Activated T-helper 2 cell treated with anti-CD3 and anti-CD28 coated beads, Interferon-gamma antibody, Interleukin-2, Interleukin-4, amounts not matched to agents 10 μg/mL and 5 μg/mL and 100 μg/mL, durations not matched to agents 14 hours and 24 hours and 36 hours (primary cell): ENCODE measurements around the gene RAB29. TPM values are rescaled to one million over a fixed set of nuclear protein-coding genes. Genes with fewer than 3 reads are reported as not detected.

ENCODE experiments used
- DNase-seq: peaks from one replicate; pipeline ENCODE4 v3.0.0; 2021; ENCODE audit warnings: low spot score
- H3K27ac Mint-ChIP-seq: one replicate; pipeline ENCODE4 v1.8.0; 2021; ENCODE audit warnings: mixed read lengths
- H3K27me3 Mint-ChIP-seq: one replicate; pipeline ENCODE4 v1.8.0; 2021; ENCODE audit warnings: low read depth, mixed read lengths
- H3K36me3 Mint-ChIP-seq: one replicate; pipeline ENCODE4 v1.8.0; 2021; ENCODE audit warnings: low read depth, mixed read lengths
- H3K4me1 Mint-ChIP-seq: one replicate; pipeline ENCODE4 v1.8.0; 2021; ENCODE audit warnings: low read depth, mixed read lengths
- H3K4me3 Mint-ChIP-seq: one replicate; pipeline ENCODE4 v1.8.0; 2021; ENCODE audit warnings: low read depth, mild to moderate bottlenecking, moderate library complexity, mixed read lengths
- H3K9me3 Mint-ChIP-seq: one replicate; pipeline ENCODE4 v1.8.0; 2021; ENCODE audit warnings: mixed read lengths
- intact Hi-C: fragments of 100-400 bp; cut with micrococcal nuclease; formaldehyde crosslinking; loops from one replicate; pipeline ENCODE4 v1.15.1; 2023
- total RNA-seq: library from RNA; stranded (reverse); gene quantifications from 2 replicates; pipeline ENCODE4 v1.2.3, GENCODE V29; 2022

The RAB29 gene
- total RNA-seq, 1 donor from 2014 or later: 26.2 TPM

DNA sequence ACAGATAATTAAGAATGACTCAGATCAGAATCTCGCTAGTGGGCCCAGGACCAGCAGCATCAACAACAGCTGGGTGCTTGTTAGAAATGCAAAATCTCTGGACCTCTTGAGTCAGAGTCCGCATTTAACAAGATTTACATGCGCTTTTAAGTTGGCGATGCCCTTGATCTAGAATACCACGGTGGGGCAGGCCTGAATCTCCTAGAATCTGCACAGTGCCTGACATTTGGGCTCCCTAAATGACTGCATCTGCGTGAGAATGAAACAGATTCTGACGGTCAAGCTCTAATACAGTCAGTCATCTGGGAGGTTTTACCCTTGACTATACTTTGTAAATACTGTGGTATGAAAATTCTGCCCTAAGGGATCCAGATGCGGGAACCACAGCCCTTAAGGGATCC lies 17.2 kb upstream of the RAB29 start:
- intact Hi-C loops: loop anchor here (5.0 kb wide), 2 partner anchors 125 to 315 kb away; no protein-coding TSS in a partner anchor
- H3K4me1 Mint-ChIP-seq: peaks cover 28% of the 10 kb centered on the region
- DNase-seq: no peak
- H3K27ac Mint-ChIP-seq: no peak overlapping the region
- H3K27me3 Mint-ChIP-seq: no peaks in the 10 kb centered on the region
- H3K4me3 Mint-ChIP-seq: no peak overlapping the region
- H3K36me3 Mint-ChIP-seq: peaks cover 69% of the 10 kb centered on the region
- no peaks in the 10 kb centered on the region for H3K9me3 Mint-ChIP-seq

DNA sequence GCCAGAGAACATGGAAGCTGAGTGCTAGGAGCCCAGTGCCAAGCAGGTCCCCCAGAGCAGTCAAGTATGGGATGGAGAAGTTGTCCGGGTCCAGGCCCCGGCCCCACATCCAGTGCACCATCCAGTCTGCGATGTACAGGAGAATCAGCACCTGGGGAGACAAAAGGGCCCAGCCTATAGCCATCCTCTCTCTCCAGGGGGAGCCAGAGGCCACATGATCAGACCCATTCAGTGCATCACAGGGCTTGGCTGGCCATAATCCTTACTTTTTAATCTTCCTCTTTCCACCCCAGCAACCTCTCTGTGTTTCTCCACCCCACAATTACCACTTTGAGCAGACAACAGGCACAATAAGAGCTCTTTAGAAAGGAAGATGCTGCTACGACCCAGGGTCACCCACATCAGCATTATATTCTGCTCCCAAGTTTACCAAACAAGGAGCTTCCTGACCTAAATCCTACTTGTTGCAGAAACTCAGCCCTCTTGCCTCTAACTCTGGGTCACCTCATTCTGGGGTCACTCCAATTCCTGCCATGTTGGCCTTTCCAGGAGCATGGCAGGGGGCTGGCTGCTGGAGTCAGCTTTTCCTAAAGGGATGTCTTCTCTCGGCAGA lies 16.4 kb upstream of the RAB29 start:
- Mint-ChIP-seq H3K27me3 (no peaks in the 10 kb centered on the region), H3K4me3 (no peak overlapping the region), H3K9me3 (no peaks in the 10 kb centered on the region), H3K27ac (no peak overlapping the region), H3K36me3 (peaks cover 62% of the 10 kb centered on the region), H3K4me1 (peaks cover 27% of the 10 kb centered on the region)
- intact Hi-C loops: loop anchor here (1.0 to 5.0 kb wide), 3 partner anchors 126 to 316 kb away; no protein-coding TSS in a partner anchor
- DNase-seq: peak; percentile 48

DNA sequence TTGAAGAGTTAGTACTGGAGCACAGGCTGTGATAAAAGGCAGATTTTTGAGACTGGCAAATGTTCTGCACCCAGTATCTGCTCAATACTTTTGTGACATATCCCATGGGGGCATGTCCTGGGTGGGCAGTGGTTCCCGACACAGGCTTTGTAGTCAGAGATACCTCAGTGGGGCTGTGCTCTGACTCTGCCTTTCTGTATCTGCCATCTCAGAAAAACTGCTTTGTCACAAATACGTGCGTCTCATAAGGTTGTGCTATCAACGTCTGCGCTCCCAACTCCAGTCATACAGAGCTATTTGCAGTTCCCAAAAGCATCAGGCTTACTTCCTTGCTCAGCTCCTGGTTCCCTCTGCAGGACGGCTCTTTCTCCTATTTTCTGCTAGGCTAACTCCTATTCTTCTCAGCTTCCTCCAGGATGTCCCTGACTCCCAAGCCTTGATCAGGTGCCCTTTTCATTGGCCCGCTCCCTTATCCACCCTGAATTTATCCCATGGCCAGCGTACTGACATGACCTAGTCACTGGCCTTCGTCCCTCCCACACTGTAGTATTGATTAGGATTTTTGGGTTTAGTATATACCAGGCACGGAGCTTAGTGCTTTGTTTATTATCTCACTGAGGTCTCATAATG lies 12.1 kb upstream of the RAB29 start:
- no peak overlapping the region for H3K27ac Mint-ChIP-seq
- no peak for DNase-seq
- intact Hi-C loops: no loop called here
- H3K27me3 Mint-ChIP-seq: no peaks in the 10 kb centered on the region
- H3K4me3 Mint-ChIP-seq: no peak overlapping the region
- H3K4me1 Mint-ChIP-seq: peaks cover 12% of the 10 kb centered on the region
- H3K9me3 Mint-ChIP-seq: no peaks in the 10 kb centered on the region
- peaks cover 30% of the 10 kb centered on the region for H3K36me3 Mint-ChIP-seq

DNA sequence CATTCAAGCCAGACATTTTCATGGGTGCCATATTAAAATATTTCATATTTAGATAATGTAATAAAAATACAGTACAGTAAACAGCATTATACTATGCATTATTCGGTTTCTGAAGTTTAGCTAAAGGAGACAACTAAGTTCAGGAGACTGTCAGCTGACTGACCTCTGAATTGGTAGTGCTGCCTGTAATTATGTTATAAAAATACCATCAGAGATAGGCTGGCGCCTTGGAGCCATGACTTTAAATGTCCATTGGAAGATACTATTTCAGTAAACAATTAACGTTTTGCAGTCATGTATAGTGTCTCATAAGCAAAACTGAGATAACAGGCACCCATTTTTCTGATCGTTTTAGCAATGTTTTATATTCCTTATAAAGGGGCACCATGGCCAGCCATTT lies 11.3 kb upstream of the RAB29 start:
- Mint-ChIP-seq H3K36me3 (peaks cover 22% of the 10 kb centered on the region), H3K27ac (no peak overlapping the region), H3K27me3 (no peaks in the 10 kb centered on the region), H3K9me3 (no peaks in the 10 kb centered on the region), H3K4me1 (peaks cover 10% of the 10 kb centered on the region), H3K4me3 (no peak overlapping the region)
- DNase-seq: no peak
- intact Hi-C loops: no loop called here

DNA sequence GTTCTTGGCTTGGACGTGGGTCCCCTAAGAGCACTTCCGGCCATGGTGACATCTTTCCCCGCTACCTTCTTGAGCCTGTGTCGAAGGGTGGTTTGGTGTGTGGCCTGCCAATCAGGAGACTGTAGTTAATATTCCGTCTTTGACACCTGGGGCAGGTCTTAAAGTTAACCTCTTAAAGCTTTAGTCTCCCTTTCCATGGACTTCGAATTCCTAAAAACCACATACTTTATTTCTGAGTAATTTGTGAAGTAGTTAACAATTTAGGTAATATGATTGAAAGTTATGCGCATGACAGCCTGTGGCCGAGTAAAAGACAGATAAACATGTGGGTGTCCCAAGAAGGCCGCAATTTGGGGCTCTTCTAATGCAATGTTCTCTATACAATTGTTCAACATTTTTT lies 10.2 kb upstream of the RAB29 start:
- peaks cover 13% of the 10 kb centered on the region for H3K36me3 Mint-ChIP-seq
- peaks cover 12% of the 10 kb centered on the region for H3K4me1 Mint-ChIP-seq
- no peak overlapping the region for H3K4me3 Mint-ChIP-seq
- DNase-seq: no peak
- intact Hi-C loops: no loop called here
- no peaks in the 10 kb centered on the region for H3K9me3 Mint-ChIP-seq
- H3K27me3 Mint-ChIP-seq: no peaks in the 10 kb centered on the region
- no peak overlapping the region for H3K27ac Mint-ChIP-seq

DNA sequence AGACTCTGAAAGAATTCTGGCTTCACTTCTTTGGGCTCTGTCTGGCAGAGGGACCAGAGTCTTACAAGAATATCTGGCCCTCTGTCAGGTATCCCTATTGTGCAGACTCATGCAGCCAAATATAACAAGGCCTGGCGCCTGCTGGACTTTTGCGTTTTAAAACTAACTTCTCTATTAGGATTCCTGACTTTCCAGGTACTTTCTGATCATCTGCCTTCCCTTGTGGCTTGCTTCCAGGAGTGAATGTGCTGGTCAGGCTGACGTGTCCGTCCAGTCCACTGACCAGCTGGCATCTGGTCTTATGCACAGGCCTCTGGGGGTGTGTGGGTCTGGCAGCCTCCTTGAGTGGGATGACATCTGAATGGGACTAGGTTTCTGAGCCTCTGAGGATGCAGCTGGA lies 8.6 kb upstream of the RAB29 start:
- peaks cover 12% of the 10 kb centered on the region for H3K4me1 Mint-ChIP-seq
- H3K36me3 Mint-ChIP-seq: no peaks in the 10 kb centered on the region
- no peaks in the 10 kb centered on the region for H3K27me3 Mint-ChIP-seq
- H3K4me3 Mint-ChIP-seq: no peak overlapping the region
- H3K27ac Mint-ChIP-seq: no peak overlapping the region
- intact Hi-C loops: loop anchor here (5.0 kb wide), 1 partner anchor 127 kb away; no protein-coding TSS in a partner anchor
- no peak for DNase-seq
- no peaks in the 10 kb centered on the region for H3K9me3 Mint-ChIP-seq

DNA sequence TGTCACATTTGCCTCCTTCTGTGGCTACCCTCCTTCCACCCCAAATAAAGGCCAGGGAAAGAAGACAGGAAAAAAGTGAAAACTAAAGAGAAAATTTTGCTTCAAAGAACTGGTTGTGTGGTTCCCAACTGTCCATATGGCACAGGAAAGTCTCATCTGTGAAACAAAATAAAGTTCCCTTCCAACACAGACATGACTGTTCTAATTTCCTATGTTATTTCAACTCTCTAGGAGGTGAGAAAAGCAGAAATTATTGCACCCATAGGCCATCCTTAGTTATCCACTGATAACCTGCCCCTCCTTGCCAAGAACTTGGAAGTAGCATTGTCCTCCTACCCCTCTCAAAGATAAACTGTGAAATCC lies 8.1 kb upstream of the RAB29 start:
- Mint-ChIP-seq H3K4me3 (no peak overlapping the region), H3K9me3 (no peaks in the 10 kb centered on the region), H3K27ac (no peak overlapping the region), H3K27me3 (no peaks in the 10 kb centered on the region), H3K4me1 (peaks cover 12% of the 10 kb centered on the region), H3K36me3 (no peaks in the 10 kb centered on the region)
- DNase-seq: no peak
- intact Hi-C loops: loop anchor here (5.0 kb wide), 1 partner anchor 126 kb away; no protein-coding TSS in a partner anchor

DNA sequence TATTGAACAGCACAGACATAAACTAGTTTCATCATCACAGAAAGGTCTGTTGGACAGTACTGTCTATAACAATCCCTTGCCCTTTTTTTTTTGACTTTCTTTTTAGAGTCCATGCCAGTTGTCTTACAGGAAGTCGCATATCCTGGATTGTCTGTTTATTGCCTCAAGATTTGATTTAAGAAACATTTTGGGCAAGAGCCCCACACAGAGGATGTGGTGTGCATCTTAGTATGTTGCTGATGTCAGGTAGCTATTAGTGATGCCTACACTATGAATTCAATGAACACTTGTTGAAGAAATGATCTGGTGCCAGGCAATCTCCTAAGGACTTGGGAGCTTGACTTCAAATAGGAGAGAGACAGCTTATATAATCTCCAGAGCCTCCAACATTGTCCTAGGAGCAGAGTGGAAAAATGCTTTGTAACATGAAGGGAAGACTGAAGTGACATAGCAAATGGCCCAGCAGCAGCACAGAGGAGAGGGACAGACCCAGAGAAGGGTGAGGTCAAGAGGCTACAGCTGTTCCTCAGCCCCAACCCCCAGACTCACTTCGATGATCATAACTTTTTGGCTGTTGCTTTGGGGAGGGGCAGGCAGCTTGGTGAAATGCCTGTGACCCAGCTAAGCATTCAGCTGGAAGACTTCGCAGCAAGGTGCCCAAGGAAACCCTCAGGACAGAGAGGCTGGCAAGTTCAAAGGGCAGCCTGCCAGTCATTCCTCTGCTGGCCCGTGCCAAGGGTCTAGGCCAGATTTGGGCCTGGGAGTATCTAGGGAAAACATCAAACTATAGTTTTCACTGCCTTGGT lies 7.5 kb upstream of the RAB29 start:
- Mint-ChIP-seq H3K36me3 (no peaks in the 10 kb centered on the region), H3K9me3 (no peaks in the 10 kb centered on the region), H3K27me3 (peaks cover 2% of the 10 kb centered on the region), H3K4me3 (no peak overlapping the region), H3K27ac (peak overlapping the region; percentile 54), H3K4me1 (peaks cover 15% of the 10 kb centered on the region)
- intact Hi-C loops: loop anchor here (5.0 kb wide), 1 partner anchor 126 kb away; no protein-coding TSS in a partner anchor
- DNase-seq: no peak

DNA sequence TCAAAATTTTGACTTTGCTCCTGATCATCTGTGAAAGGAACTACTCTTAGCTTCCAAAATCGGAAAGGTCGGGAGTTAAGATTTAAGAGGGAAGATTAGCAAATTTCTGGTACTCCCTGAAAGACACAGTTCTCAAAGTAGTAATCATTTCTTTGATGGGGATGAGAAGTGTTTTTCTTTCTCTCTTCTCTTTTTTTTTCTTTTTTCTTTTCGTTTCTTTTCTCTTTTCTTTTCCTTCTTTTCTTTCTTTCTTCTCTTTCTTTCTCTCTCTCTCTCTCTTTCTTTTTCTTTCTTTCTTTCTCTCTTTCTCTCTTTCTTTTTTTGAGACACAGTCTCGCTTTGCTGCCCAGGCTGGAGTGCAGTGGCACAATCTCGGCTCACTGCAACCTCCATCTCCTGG lies 5.1 kb upstream of the RAB29 start:
- Mint-ChIP-seq H3K4me1 (peaks cover 25% of the 10 kb centered on the region), H3K27me3 (peaks cover 4% of the 10 kb centered on the region), H3K36me3 (peaks cover 1% of the 10 kb centered on the region), H3K9me3 (no peaks in the 10 kb centered on the region), H3K4me3 (no peak overlapping the region), H3K27ac (no peak overlapping the region)
- DNase-seq: no peak
- intact Hi-C loops: loop anchor here (5.0 kb wide), 1 partner anchor 123 kb away; no protein-coding TSS in a partner anchor

DNA sequence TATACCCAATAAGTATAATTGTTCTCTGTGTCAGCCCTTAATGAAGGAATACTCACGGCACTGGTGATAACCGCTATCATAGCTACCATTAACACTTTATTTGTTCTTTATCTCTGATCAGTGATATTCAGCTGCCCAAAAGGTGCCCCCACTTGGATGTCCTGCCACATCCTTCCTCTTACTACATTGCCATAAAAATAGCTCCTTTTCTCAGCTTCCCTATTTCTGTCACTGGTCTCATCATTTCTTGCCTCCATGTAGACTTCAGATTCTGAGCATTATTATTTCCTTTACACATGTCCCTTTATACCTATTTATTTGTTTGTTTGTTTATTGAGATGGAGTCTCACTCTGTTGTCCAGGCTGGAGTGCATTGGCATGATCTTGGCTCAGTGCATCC lies 2.7 kb upstream of the RAB29 start:
- Mint-ChIP-seq H3K4me3 (no peak overlapping the region), H3K9me3 (no peaks in the 10 kb centered on the region)
- intact Hi-C loops: no loop called here

DNA sequence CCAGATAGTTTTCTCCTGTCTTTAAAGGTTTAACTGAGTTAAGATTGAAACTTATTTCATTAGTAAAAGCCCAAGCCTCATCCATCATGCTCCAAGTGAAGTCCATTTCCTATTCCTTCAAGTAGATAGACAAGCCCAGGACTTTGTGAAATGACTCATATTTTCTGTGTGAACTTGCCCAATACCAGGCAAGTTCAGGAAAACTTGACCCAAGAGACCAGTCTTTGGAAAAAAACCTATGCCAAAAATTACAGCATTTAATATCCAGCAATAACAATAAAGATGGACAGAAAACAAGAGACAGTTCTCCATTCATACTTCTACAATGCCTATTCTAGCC lies 405 bp upstream of the RAB29 start:
- Mint-ChIP-seq H3K9me3 (no peaks in the 10 kb centered on the region), H3K36me3 (peaks cover 30% of the 10 kb centered on the region), H3K27me3 (peaks cover 4% of the 10 kb centered on the region), H3K4me1 (peaks cover 51% of the 10 kb centered on the region), H3K27ac (peak overlapping the region; percentile 93), H3K4me3 (peak overlapping the region; percentile 96)
- DNase-seq: no peak
- intact Hi-C loops: loop anchor here (2.0 kb wide), 1 partner anchor 57 kb away; no protein-coding TSS in a partner anchor

More for the DNA sequence above, 2.7 kb upstream of the RAB29 start:
- peaks cover 9% of the 10 kb centered on the region for H3K36me3 Mint-ChIP-seq
- no peak overlapping the region for H3K27ac Mint-ChIP-seq
- DNase-seq: no peak
- peaks cover 4% of the 10 kb centered on the region for H3K27me3 Mint-ChIP-seq
- H3K4me1 Mint-ChIP-seq: peaks cover 39% of the 10 kb centered on the region

DNA sequence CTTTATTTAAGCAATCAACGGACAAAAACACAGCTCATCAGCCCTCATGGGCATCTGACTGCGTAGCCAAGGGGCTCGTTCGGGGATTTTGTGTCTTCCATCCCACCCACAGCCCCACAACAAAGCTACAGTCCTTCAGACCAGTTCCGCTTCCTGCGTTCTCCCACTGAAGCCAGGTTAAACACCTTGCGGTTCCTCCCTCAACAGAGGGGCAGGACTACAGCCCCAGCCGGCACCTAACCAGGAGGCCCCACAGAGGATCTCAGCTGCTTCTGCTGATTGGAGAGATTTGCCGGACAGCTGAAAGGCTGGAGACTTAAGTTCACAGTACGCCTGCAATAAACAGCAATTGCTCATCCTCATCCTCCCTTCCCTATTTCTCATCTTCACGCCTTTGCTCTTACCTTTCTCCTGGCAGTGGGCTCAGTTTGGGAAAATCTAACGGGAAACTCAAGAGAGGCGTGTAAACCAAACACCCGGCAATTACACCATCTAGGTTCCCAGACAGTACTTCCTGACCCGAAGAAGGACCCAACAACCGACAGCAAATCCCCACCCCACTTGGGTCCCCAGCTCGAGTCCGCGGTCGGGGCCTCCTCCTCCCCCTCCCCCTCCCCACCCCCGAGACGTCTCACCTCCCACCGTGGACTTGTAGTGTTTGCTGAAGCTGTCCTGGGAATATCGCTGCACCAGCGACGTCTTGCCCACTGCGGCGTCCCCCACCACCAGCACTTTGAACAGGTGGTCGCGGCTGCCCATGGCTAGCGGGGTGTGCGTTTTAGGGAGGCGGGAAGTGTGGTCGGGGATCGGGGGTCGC lies 876 bp downstream of the RAB29 start:
- Mint-ChIP-seq H3K4me3 (peak overlapping the region; percentile 96), H3K27ac (peak overlapping the region; percentile 93), H3K9me3 (no peaks in the 10 kb centered on the region), H3K36me3 (peaks cover 43% of the 10 kb centered on the region), H3K27me3 (peaks cover 4% of the 10 kb centered on the region), H3K4me1 (peaks cover 53% of the 10 kb centered on the region)
- DNase-seq: no peak
- intact Hi-C loops: loop anchor here (2.0 to 5.0 kb wide), 2 partner anchors 56 to 142 kb away; partner anchors contain the start of gene ELK4
